ENCODE data around the gene BCL2A1. TPM values are rescaled to one million over a fixed set of nuclear protein-coding genes. Genes with fewer than 3 reads are reported as not detected.
"Not testable (repeated sequence)": the region's sequence is repeated elsewhere in the genome, so short reads cannot be mapped to it uniquely, and the experiment has no call there.

The BCL2A1 gene
- 10 to 100 TPM; 14.2 to 14.8 TPM for total RNA-seq

GRCh38 chr15:79970624-79971434 lies at the start of gene BCL2A1:
Gene BCL2A1 (minus strand): TSS chr15:79971196. CDS start chr15:79971119, 77 bp downstream.
- H3K4me3 Mint-ChIP-seq, result peak within 1 kb of the TSS; percentile 82
- POLR2A ChIA-PET, result interaction anchor here (2.4 kb wide), 1 partner anchor 48 kb away, joined by 9 read pairs; no protein-coding TSS in a partner anchor
- H3K27ac Mint-ChIP-seq, result peak within 1 kb of the TSS; percentile 91
- CTCF ChIA-PET, result interaction anchor here (1.0 to 1.5 kb wide), 6 partner anchors 11 to 210 kb away, joined by 3 to 5 read pairs (median 3); no protein-coding TSS in a partner anchor
- DNase-seq, result peak; percentile 71
- peaks cover 10% of the 10 kb centered on the region for H3K36me3 Mint-ChIP-seq (ENCODE audit: low read depth)
- peaks cover 57% of the 10 kb centered on the region for H3K4me1 Mint-ChIP-seq
- H3K27me3 Mint-ChIP-seq, result no peaks in the 10 kb centered on the region
- H3K9me3 Mint-ChIP-seq, result peaks cover 5% of the 10 kb centered on the region

GRCh38 chr15:80020731-80021130 lies 49.7 kb upstream of the BCL2A1 start:
- Mint-ChIP-seq H3K27me3 (no peaks in the 10 kb centered on the region), H3K36me3 (ENCODE audit: low read depth) (no peaks in the 10 kb centered on the region), H3K9me3 (peaks cover 5% of the 10 kb centered on the region), H3K4me1 (peaks cover 9% of the 10 kb centered on the region), H3K27ac (no peak overlapping the region), H3K4me3 (no peak overlapping the region)
- ChIA-PET POLR2A (no interaction called here), CTCF (interaction anchor here (0.7 kb wide), 1 partner anchor 26 kb away, joined by 3 read pairs; no protein-coding TSS in a partner anchor)
- DNase-seq, result no peak

GRCh38 chr15:80020149-80020548 lies 49.2 kb upstream of the BCL2A1 start:
- H3K9me3 Mint-ChIP-seq; H3K27me3 Mint-ChIP-seq; H3K27ac Mint-ChIP-seq; H3K36me3 Mint-ChIP-seq (ENCODE audit: low read depth); H3K4me3 Mint-ChIP-seq; DNase-seq; H3K4me1 Mint-ChIP-seq: not testable (repeated sequence)
- CTCF ChIA-PET, result interaction anchor here (0.7 kb wide), 1 partner anchor 26 kb away, joined by 3 read pairs; no protein-coding TSS in a partner anchor
- POLR2A ChIA-PET, result interaction anchor here (0.7 kb wide), 1 partner anchor 42 kb away, joined by 3 read pairs; no protein-coding TSS in a partner anchor

GRCh38 chr15:80019168-80019745 lies 48.3 kb upstream of the BCL2A1 start:
- Mint-ChIP-seq H3K4me3 (no peak overlapping the region), H3K27me3 (no peaks in the 10 kb centered on the region), H3K27ac (no peak overlapping the region), H3K4me1 (peaks cover 9% of the 10 kb centered on the region), H3K9me3 (peaks cover 5% of the 10 kb centered on the region), H3K36me3 (ENCODE audit: low read depth) (no peaks in the 10 kb centered on the region)
- ChIA-PET POLR2A (no interaction called here), CTCF (no interaction called here)
- DNase-seq, result no peak

- CTCF ChIA-PET; H3K4me1 Mint-ChIP-seq; H3K27me3 Mint-ChIP-seq; POLR2A ChIA-PET; H3K36me3 Mint-ChIP-seq (ENCODE audit: low read depth); H3K27ac Mint-ChIP-seq; DNase-seq; H3K4me3 Mint-ChIP-seq; H3K9me3 Mint-ChIP-seq: not testable (repeated sequence)
Observed at GRCh38 chr15:80017139-80017538, 46.1 kb upstream of the BCL2A1 start.

GRCh38 chr15:80016506-80016905 lies 45.5 kb upstream of the BCL2A1 start:
- H3K9me3 Mint-ChIP-seq; H3K4me1 Mint-ChIP-seq; H3K36me3 Mint-ChIP-seq (ENCODE audit: low read depth); H3K27me3 Mint-ChIP-seq; H3K27ac Mint-ChIP-seq; DNase-seq; CTCF ChIA-PET; H3K4me3 Mint-ChIP-seq; POLR2A ChIA-PET: not testable (repeated sequence)

GRCh38 chr15:80015156-80015555 lies 44.2 kb upstream of the BCL2A1 start:
- Mint-ChIP-seq H3K4me3 (no peak overlapping the region), H3K27ac (no peak overlapping the region), H3K9me3 (no peaks in the 10 kb centered on the region), H3K4me1 (peaks cover 3% of the 10 kb centered on the region), H3K27me3 (no peaks in the 10 kb centered on the region), H3K36me3 (ENCODE audit: low read depth) (no peaks in the 10 kb centered on the region)
- POLR2A ChIA-PET, result interaction anchor here (0.6 kb wide), 1 partner anchor 146 kb away, joined by 4 read pairs; no protein-coding TSS in a partner anchor
- CTCF ChIA-PET, result no interaction called here
- DNase-seq, result no peak

- H3K4me1 Mint-ChIP-seq; H3K9me3 Mint-ChIP-seq; H3K36me3 Mint-ChIP-seq (ENCODE audit: low read depth); H3K4me3 Mint-ChIP-seq; H3K27me3 Mint-ChIP-seq; DNase-seq; POLR2A ChIA-PET; H3K27ac Mint-ChIP-seq: not testable (repeated sequence)
- CTCF ChIA-PET, result interaction anchor here (0.9 to 1.2 kb wide), 2 partner anchors 9 to 52 kb away, joined by 3 read pairs; no protein-coding TSS in a partner anchor
Observed at GRCh38 chr15:80014186-80014585, 43.2 kb upstream of the BCL2A1 start.

- ChIA-PET POLR2A (no interaction called here), CTCF (interaction anchor here (1.2 kb wide), 1 partner anchor 14 kb away, joined by 4 read pairs; no protein-coding TSS in a partner anchor)
- no peaks in the 10 kb centered on the region for H3K36me3 Mint-ChIP-seq (ENCODE audit: low read depth)
- H3K27me3 Mint-ChIP-seq, result no peaks in the 10 kb centered on the region
- H3K9me3 Mint-ChIP-seq, result no peaks in the 10 kb centered on the region
- no peak overlapping the region for H3K27ac Mint-ChIP-seq
- peaks cover 5% of the 10 kb centered on the region for H3K4me1 Mint-ChIP-seq
- H3K4me3 Mint-ChIP-seq, result no peak overlapping the region
- no peak for DNase-seq
Observed at GRCh38 chr15:80012060-80012726, 41.2 kb upstream of the BCL2A1 start.

GRCh38 chr15:80011596-80011995 lies 40.6 kb upstream of the BCL2A1 start:
- Mint-ChIP-seq H3K4me3 (no peak overlapping the region), H3K9me3 (no peaks in the 10 kb centered on the region), H3K27me3 (no peaks in the 10 kb centered on the region), H3K4me1 (peaks cover 5% of the 10 kb centered on the region), H3K27ac (no peak overlapping the region), H3K36me3 (ENCODE audit: low read depth) (no peaks in the 10 kb centered on the region)
- ChIA-PET POLR2A (no interaction called here), CTCF (interaction anchor here (1.2 kb wide), 1 partner anchor 13 kb away, joined by 4 read pairs; no protein-coding TSS in a partner anchor)
- no peak for DNase-seq

GRCh38 chr15:80011041-80011523 lies 40.1 kb upstream of the BCL2A1 start:
- CTCF ChIA-PET, result interaction anchor here (0.7 to 1.2 kb wide), 3 partner anchors 12 to 124 kb away, joined by 3 to 4 read pairs (median 4); no protein-coding TSS in a partner anchor
- H3K36me3 Mint-ChIP-seq (ENCODE audit: low read depth); H3K4me1 Mint-ChIP-seq; DNase-seq; H3K27me3 Mint-ChIP-seq; H3K4me3 Mint-ChIP-seq; POLR2A ChIA-PET; H3K9me3 Mint-ChIP-seq; H3K27ac Mint-ChIP-seq: not testable (repeated sequence)

GRCh38 chr15:80010131-80010673 lies 39.2 kb upstream of the BCL2A1 start:
- Mint-ChIP-seq H3K36me3 (ENCODE audit: low read depth) (no peaks in the 10 kb centered on the region), H3K4me3 (no peak overlapping the region), H3K4me1 (peaks cover 5% of the 10 kb centered on the region), H3K27ac (no peak overlapping the region), H3K27me3 (no peaks in the 10 kb centered on the region), H3K9me3 (no peaks in the 10 kb centered on the region)
- ChIA-PET POLR2A (no interaction called here), CTCF (interaction anchor here (1.1 kb wide), 1 partner anchor 13 kb away, joined by 3 read pairs; no protein-coding TSS in a partner anchor)
- no peak for DNase-seq

Measured in activated CD4-positive, alpha-beta T cell treated with anti-CD3 and anti-CD28 coated beads, Interleukin-2, amount 10 ng/mL, durations not matched to agents 7 days and 5 days (primary cell).